K562 (cell line): ENCODE data around the gene TP53BP1. TPM values are rescaled to one million over a fixed set of nuclear protein-coding genes. Genes with fewer than 3 reads are reported as not detected.
A peak's percentile ranks its signal among the peaks of the same experiment; 100 is the strongest.

Source experiments
- ATF7 ChIP-seq: fragments of 450-650 bp; IDR thresholded peaks from 2 replicates; pipeline ENCODE4 v1.7.1; 2014; ENCODE audit warnings: mild to moderate bottlenecking, moderate library complexity
- CBX3 ChIP-seq, 2 experiments: IDR thresholded peaks; 1 replicate in 1 of 2; 2 replicates in 1 of 2; pipeline ENCODE4 v1.6.1; 2012; ENCODE audit warnings: inconsistent platforms in 2 of 2, low read length in 2 of 2, borderline replicate concordance in 1 of 2, control low read depth in 1 of 2
- EGR1 ChIP-seq: fragments of 450-650 bp; conservative IDR thresholded peaks from 2 replicates; pipeline ENCODE4 v1.6.1; 2017; ENCODE audit warnings: mild to moderate bottlenecking
- FOXA3 ChIP-seq, 2 experiments: fragments of 450-650 bp in 1 of 2; sonication (generic) in 1 of 2; formaldehyde crosslinking; IDR thresholded peaks in 1 of 2; conservative IDR thresholded peaks in 1 of 2; 2 replicates each; pipeline versions ENCODE4 v1.4.0 to v1.8.0; 2020 to 2022; ENCODE audit warnings: mild to moderate bottlenecking in 2 of 2, missing genetic modification reagents in 1 of 2
- GABPB2 ChIP-seq: fragments of 250-450 bp; sonication (Bioruptor Pico); conservative IDR thresholded peaks from 2 replicates; pipeline ENCODE4 v1.5.1; 2021; ENCODE audit warnings: mild to moderate bottlenecking
- HOXB6 ChIP-seq: fragments of 250-450 bp; sonication (Bioruptor Pico); IDR thresholded peaks from 2 replicates; pipeline ENCODE4 v1.5.1; 2022; ENCODE audit warnings: mild to moderate bottlenecking, borderline replicate concordance
- MEF2D ChIP-seq: conservative IDR thresholded peaks from 2 replicates; pipeline ENCODE4 v1.6.1; 2016; ENCODE audit warnings: low read depth, missing genetic modification characterization, missing compliant biosample characterization
- MYC ChIP-seq, 2 experiments: fragments of 250-450 bp in 1 of 2; sonication (Bioruptor Pico) in 1 of 2; IDR thresholded peaks; 2 replicates each; pipeline versions ENCODE4 v1.5.1 to v1.6.1; 2012 to 2021; ENCODE audit warnings: low read depth in 2 of 2, borderline replicate concordance in 1 of 2, improper control_type of control experiment in 1 of 2, low read length in 1 of 2, mild to moderate bottlenecking in 1 of 2, moderate library complexity in 1 of 2
- PCBP1 ChIP-seq: fragments of 200-400 bp; formaldehyde crosslinking; IDR thresholded peaks from 2 replicates; pipeline ENCODE4 v1.6.1; 2018; ENCODE audit warnings: mild to moderate bottlenecking, low read depth, low read length; ENCODE audit not compliant: poor library complexity, severe bottlenecking
- PCBP2 ChIP-seq: fragments of 200-400 bp; formaldehyde crosslinking; IDR thresholded peaks from 2 replicates; pipeline ENCODE4 v1.6.1; 2018; ENCODE audit warnings: low read length, low read depth, mild to moderate bottlenecking, moderate library complexity; ENCODE audit not compliant: poor library complexity, severe bottlenecking
- PTTG1 ChIP-seq: fragments of 450-650 bp; IDR thresholded peaks from 2 replicates; pipeline ENCODE4 v1.6.1; 2016; ENCODE audit warnings: low read depth, mild to moderate bottlenecking, missing genetic modification characterization, missing compliant biosample characterization
- RHOXF2B ChIP-seq: fragments of 250-450 bp; sonication (Bioruptor Pico); conservative IDR thresholded peaks from 2 replicates; pipeline ENCODE4 v1.5.1; 2021
- SAP30 ChIP-seq: fragments of 200-600 bp; sonication (generic); IDR thresholded peaks from 2 replicates; pipeline ENCODE4 v1.6.1; 2012; ENCODE audit warnings: borderline replicate concordance, low read depth, mild to moderate bottlenecking, moderate library complexity, low read length, control low read depth, inconsistent platforms; ENCODE audit not compliant: insufficient read depth, poor library complexity, severe bottlenecking
- SP2 ChIP-seq: IDR thresholded peaks from 2 replicates; pipeline ENCODE4 v1.6.1; 2011; ENCODE audit warnings: mild to moderate bottlenecking, low read depth, low read length, moderate library complexity; ENCODE audit not compliant: poor library complexity, severe bottlenecking; ENCODE audit errors: extremely low read depth
- SRSF9 ChIP-seq: fragments of 200-400 bp; formaldehyde crosslinking; IDR thresholded peaks from 2 replicates; pipeline ENCODE4 v1.6.1; 2017; ENCODE audit warnings: low read depth, low read length, borderline replicate concordance
- ZBTB1 ChIP-seq: sonication (generic); formaldehyde crosslinking; IDR thresholded peaks from 2 replicates; pipeline ENCODE4 v1.8.1; 2023; ENCODE audit warnings: missing genetic modification reagents, low read depth, mild to moderate bottlenecking, borderline replicate concordance
- polyA plus RNA-seq, 8 experiments: library from polyadenylated mRNA; depleted of rRNA in 4 of 8; stranded (reverse) in 5 of 8; unstranded in 3 of 8; fragments of >200 nt; fragmentation: Nextera tagmentation in 2 of 8; fragmentation: Illumina TruSeq in 1 of 8; extraction: Ambion mirVana in 2 of 8; extraction: Trizol in 1 of 8; gene quantifications; 2 replicates each; pipeline versions ENCODE4 v1.2.1 to v1.2.3, GENCODE V29; 2011 to 2014; ENCODE audit warnings: inconsistent platforms in 1 of 8, missing spikeins in 1 of 8
- total RNA-seq, 7 experiments: library from RNA; depleted of rRNA in 6 of 7; stranded (reverse); fragments of >200 nt in 6 of 7; fragmentation: Illumina TruSeq in 2 of 7; extraction: Trizol in 2 of 7; gene quantifications; 2 replicates each; pipeline versions ENCODE4 v1.2.1 to v1.2.3, GENCODE V29; 2011 to 2021; ENCODE audit warnings: low replicate concordance in 1 of 7
- TF ChIP-seq, protein P1 (sequence below): sonication (generic); formaldehyde crosslinking; IDR thresholded peaks from 2 replicates; pipeline ENCODE4 v1.8.0; 2022; ENCODE audit warnings: missing genetic modification reagents, mild to moderate bottlenecking, borderline replicate concordance
- TF ChIP-seq, protein P2 (sequence below): sonication (generic); IDR thresholded peaks from 2 replicates; pipeline ENCODE4 v1.6.1; 2016
- TF ChIP-seq, protein P3 (sequence below), 3 experiments: fragments of 200-800 bp in 1 of 3; fragments of 250-450 bp in 1 of 3; fragments of 450-650 bp in 1 of 3; sonication (Bioruptor Pico) in 1 of 3; sonication (Bioruptor generic) in 1 of 3; formaldehyde crosslinking in 1 of 3; IDR thresholded peaks; 2 replicates each; pipeline versions ENCODE4 v1.6.1 to v1.8.0; 2016 to 2022; ENCODE audit warnings: mild to moderate bottlenecking in 2 of 3, missing genetic modification characterization in 2 of 3, missing compliant biosample characterization in 1 of 3, moderate library complexity in 1 of 3

The TP53BP1 gene
- total and polyA plus RNA-seq, 9 of the 15 experiments (the other 6 are each of a cell fraction or from before 2014, with no cell fraction given): 5.7 to 63.3 (median 30.9) TPM

DNA sequence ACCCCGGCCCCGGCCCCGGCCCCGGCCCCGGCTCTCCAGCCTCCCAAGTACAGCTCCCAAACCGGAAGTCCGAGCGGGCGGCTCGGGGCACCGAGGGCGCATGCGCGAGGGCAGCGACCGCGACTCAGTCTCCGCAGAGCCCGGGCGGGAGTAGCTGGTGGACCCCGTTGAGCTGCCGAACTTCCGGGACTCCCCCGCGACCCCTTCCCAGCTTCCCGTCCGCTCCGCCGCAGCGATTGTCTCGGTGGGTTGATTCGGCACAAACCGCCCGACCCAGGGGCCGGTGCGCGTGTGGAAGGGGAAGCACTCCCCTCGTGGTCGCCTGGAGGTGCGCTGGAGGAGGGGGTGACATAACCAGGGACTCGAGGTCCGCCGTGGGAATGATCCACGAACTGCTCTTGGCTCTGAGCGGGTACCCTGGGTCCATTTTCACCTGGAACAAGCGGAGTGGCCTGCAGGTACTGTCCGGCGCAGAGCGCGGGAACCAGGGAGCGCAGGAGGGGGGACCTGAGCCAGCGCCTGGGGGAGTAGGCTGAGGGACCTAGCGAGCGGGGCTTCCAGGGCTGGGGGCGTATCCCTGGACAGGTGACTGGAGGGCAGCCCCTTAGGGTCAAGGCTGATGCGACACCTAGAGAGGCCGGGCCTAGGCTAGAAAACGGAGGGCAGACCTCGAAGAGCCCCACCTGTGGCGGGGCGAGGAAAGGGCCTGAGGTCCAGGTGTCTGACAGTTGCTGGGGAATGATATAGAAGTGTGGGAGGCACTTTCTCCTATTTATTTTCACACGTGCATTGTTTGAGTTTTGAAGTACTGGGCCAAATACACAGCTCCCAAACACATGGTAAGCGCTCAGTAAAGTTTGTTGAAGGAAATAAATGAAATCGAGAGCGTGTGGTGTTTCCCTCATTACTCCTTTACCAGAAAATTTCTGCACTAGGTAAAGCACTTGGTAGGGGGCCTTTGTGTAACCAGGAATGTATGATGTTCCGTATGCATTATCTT is 121.7 kb downstream of the TP53BP1 start, which contains the start of the genes TUBGCP4 and ZSCAN29 (continued):
- 0 out of 2 replicates have a peak, but pooled peaks have one; percentile 42 for TF ChIP-seq ATF7
- no peak for TF ChIP-seq PCBP2
- TF ChIP-seq, protein P1, sequence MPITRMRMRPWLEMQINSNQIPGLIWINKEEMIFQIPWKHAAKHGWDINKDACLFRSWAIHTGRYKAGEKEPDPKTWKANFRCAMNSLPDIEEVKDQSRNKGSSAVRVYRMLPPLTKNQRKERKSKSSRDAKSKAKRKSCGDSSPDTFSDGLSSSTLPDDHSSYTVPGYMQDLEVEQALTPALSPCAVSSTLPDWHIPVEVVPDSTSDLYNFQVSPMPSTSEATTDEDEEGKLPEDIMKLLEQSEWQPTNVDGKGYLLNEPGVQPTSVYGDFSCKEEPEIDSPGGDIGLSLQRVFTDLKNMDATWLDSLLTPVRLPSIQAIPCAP (CRISPR knock-in tag): no peak
- no peak for TF ChIP-seq CBX3 (IDR thresholded peaks at IDR 0.05; ENCODE audit: borderline replicate concordance in 1 of 2, low read length in 2 of 2)
- TF ChIP-seq ZBTB1 (CRISPR knock-in tag): peak; percentile 66
- TF ChIP-seq, protein P2, sequence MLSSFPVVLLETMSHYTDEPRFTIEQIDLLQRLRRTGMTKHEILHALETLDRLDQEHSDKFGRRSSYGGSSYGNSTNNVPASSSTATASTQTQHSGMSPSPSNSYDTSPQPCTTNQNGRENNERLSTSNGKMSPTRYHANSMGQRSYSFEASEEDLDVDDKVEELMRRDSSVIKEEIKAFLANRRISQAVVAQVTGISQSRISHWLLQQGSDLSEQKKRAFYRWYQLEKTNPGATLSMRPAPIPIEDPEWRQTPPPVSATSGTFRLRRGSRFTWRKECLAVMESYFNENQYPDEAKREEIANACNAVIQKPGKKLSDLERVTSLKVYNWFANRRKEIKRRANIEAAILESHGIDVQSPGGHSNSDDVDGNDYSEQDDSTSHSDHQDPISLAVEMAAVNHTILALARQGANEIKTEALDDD: 0 out of 2 replicates have a peak, but pooled peaks have one; percentile 32
- TF ChIP-seq FOXA3 (CRISPR knock-in tag; conservative IDR thresholded peaks at IDR 0.05 in 1 of 2, IDR thresholded peaks at IDR 0.05 in 1 of 2): no peak; a peak in 1 of 4 replicates
- peak; percentile 22 for TF ChIP-seq SP2
- TF ChIP-seq SAP30: peak; percentile 50
- TF ChIP-seq SRSF9: no peak
- no peak for TF ChIP-seq RHOXF2B (CRISPR knock-in tag)
- TF ChIP-seq MYC (IDR thresholded peaks at IDR 0.05; ENCODE audit: low read depth, low read length): peak; percentile 31
- TF ChIP-seq MYC (CRISPR knock-in tag; IDR thresholded peaks at IDR 0.05; ENCODE audit: borderline replicate concordance, low read depth): no peak; the same call in 1 of the 2 replicates
- TF ChIP-seq HOXB6 (CRISPR knock-in tag): no peak
- TF ChIP-seq GABPB2 (CRISPR knock-in tag): no peak
- no peak for TF ChIP-seq PTTG1
- peak; percentile 82 for TF ChIP-seq PCBP1
- TF ChIP-seq EGR1: no peak; the same call in 1 of the 2 replicates
- TF ChIP-seq, protein P3, sequence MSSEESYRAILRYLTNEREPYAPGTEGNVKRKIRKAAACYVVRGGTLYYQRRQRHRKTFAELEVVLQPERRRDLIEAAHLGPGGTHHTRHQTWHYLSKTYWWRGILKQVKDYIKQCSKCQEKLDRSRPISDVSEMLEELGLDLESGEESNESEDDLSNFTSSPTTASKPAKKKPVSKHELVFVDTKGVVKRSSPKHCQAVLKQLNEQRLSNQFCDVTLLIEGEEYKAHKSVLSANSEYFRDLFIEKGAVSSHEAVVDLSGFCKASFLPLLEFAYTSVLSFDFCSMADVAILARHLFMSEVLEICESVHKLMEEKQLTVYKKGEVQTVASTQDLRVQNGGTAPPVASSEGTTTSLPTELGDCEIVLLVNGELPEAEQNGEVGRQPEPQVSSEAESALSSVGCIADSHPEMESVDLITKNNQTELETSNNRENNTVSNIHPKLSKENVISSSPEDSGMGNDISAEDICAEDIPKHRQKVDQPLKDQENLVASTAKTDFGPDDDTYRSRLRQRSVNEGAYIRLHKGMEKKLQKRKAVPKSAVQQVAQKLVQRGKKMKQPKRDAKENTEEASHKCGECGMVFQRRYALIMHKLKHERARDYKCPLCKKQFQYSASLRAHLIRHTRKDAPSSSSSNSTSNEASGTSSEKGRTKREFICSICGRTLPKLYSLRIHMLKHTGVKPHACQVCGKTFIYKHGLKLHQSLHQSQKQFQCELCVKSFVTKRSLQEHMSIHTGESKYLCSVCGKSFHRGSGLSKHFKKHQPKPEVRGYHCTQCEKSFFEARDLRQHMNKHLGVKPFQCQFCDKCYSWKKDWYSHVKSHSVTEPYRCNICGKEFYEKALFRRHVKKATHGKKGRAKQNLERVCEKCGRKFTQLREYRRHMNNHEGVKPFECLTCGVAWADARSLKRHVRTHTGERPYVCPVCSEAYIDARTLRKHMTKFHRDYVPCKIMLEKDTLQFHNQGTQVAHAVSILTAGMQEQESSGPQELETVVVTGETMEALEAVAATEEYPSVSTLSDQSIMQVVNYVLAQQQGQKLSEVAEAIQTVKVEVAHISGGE (CRISPR knock-in tag; IDR thresholded peaks at IDR 0.05): peak in 1 of 3 experiments; percentile 93; a peak in 2 of 6 replicates
- no peak for TF ChIP-seq MEF2D (tag)
